CD8-positive, alpha-beta memory T cell (primary cell): ENCODE measurements around the gene KCTD18. TPM values are rescaled to one million over a fixed set of nuclear protein-coding genes. Genes with fewer than 3 reads are reported as not detected.

Experiments
- CTCF ChIA-PET: fragments of 350-600 bp; sonication (Branson Sonifier 250); formaldehyde crosslinking; loops from one replicate; lab custom pipeline; 2021; ENCODE audit warnings: antibody characterized with exemption; lab: Charles Lee
- POLR2A ChIA-PET: fragments of 350-600 bp; sonication (Branson Sonifier 250); formaldehyde crosslinking; loops from one replicate; lab custom pipeline; 2021; ENCODE audit warnings: antibody characterized with exemption; lab: Charles Lee
- DNase-seq, 5 donors: peaks; one replicate each; pipeline versions ENCODE4 v3.0.0 to v3.0.0-alpha.2; 2020 to 2022; ENCODE audit warnings: mixed read lengths in 1 of 5
- H3K27ac ChIP-seq: one replicate; pipeline ENCODE4 v1.7.0; 2013; ENCODE audit warnings: low read depth, mild to moderate bottlenecking, low read length, moderate library complexity
- H3K27me3 ChIP-seq: 2 replicates; pipeline ENCODE4 v1.7.0; 2013; ENCODE audit warnings: low read length, mild to moderate bottlenecking; ENCODE audit not compliant: insufficient read depth, poor library complexity, severe bottlenecking
- H3K36me3 ChIP-seq: 2 replicates; pipeline ENCODE4 v1.7.0; 2013; ENCODE audit warnings: mild to moderate bottlenecking, low read length, moderate library complexity; ENCODE audit not compliant: insufficient read depth
- H3K4me1 ChIP-seq: 2 replicates; pipeline ENCODE4 v1.7.0; 2013; ENCODE audit warnings: mild to moderate bottlenecking, low read length, moderate library complexity; ENCODE audit not compliant: insufficient read depth
- H3K4me3 ChIP-seq: 2 replicates; pipeline ENCODE4 v1.7.0; 2013; ENCODE audit warnings: mild to moderate bottlenecking, low read length
- H3K9me3 ChIP-seq: 2 replicates; pipeline ENCODE4 v1.7.0; 2013; ENCODE audit warnings: mild to moderate bottlenecking, low read length
- H3K27ac Mint-ChIP-seq, 8 donors: one replicate each; pipeline ENCODE4 v1.8.0; 2020 to 2021; ENCODE audit warnings: mixed read lengths in 8 of 8, mild to moderate bottlenecking in 6 of 8, inconsistent platforms in 3 of 8, moderate library complexity in 3 of 8
- H3K27me3 Mint-ChIP-seq, 2 donors: one replicate each; pipeline ENCODE4 v1.8.0; 2020 to 2021; ENCODE audit warnings: mixed read lengths in 2 of 2, mild to moderate bottlenecking in 1 of 2, moderate library complexity in 1 of 2
- H3K36me3 Mint-ChIP-seq, 3 donors: one replicate each; pipeline ENCODE4 v1.8.0; 2020 to 2021; ENCODE audit warnings: mixed read lengths in 3 of 3, inconsistent platforms in 1 of 3, mild to moderate bottlenecking in 1 of 3
- H3K4me1 Mint-ChIP-seq, 3 donors: one replicate each; pipeline ENCODE4 v1.8.0; 2020 to 2021; ENCODE audit warnings: mixed read lengths in 3 of 3, inconsistent platforms in 1 of 3, mild to moderate bottlenecking in 1 of 3
- H3K4me3 Mint-ChIP-seq, 7 donors: one replicate each; pipeline ENCODE4 v1.8.0; 2020 to 2021; ENCODE audit warnings: mixed read lengths in 7 of 7, mild to moderate bottlenecking in 6 of 7, moderate library complexity in 4 of 7, inconsistent platforms in 2 of 7
- H3K9me3 Mint-ChIP-seq, 5 donors: one replicate each; pipeline ENCODE4 v1.8.0; 2020 to 2022; ENCODE audit warnings: mixed read lengths in 5 of 5, mild to moderate bottlenecking in 3 of 5, moderate library complexity in 2 of 5, inconsistent platforms in 1 of 5
- polyA plus RNA-seq: library from polyadenylated mRNA; unstranded; fragments of 300-500 nt; fragmentation: Illumina TruSeq; gene quantifications from one replicate; pipeline ENCODE4 v1.2.3, GENCODE V29; 2021
- total RNA-seq, 2 experiments: library from RNA; stranded (reverse); gene quantifications; one replicate each; pipeline ENCODE4 v1.2.3, GENCODE V29; 2021

Gene KCTD18
- total and polyA plus RNA-seq, 3 experiments from 2014 or later = 14.5 to 15.3 (median 14.7) TPM

DNA sequence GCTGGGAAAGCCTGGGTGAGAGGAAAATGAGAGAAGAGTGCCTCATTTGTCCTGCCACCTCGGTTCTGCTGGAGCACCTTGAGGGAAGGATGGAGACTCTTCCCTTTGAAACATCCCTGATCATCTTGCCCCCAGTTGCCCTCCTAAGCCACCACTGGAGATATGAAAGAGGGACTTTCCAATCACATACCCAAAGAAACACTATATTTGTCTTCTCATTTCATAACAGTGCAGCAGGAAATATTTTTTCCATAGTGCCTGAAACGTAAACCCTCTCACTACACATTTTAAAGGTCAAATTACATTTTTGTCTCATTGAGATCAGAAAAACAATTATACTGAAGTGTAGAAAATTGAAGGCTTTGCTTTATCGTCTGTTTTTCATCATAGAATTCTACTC lies 63.3 kb downstream of the KCTD18 start:
- Histone ChIP-seq H3K27me3 (no peaks in the 10 kb centered on the region), H3K27ac (no peak overlapping the region), H3K36me3 (no peaks in the 10 kb centered on the region), H3K4me3 (no peak overlapping the region), H3K9me3 (no peaks in the 10 kb centered on the region), H3K4me1 (no peaks in the 10 kb centered on the region)
- H3K27me3 Mint-ChIP-seq = no peaks in the 10 kb centered on the region
- CTCF ChIA-PET = no interaction called here
- H3K9me3 Mint-ChIP-seq = no peaks in the 10 kb centered on the region
- H3K4me3 Mint-ChIP-seq = no peak overlapping the region
- no peak overlapping the region for H3K27ac Mint-ChIP-seq
- no peaks in the 10 kb centered on the region for H3K4me1 Mint-ChIP-seq
- POLR2A ChIA-PET = no interaction called here
- no peak for DNase-seq
- H3K36me3 Mint-ChIP-seq = peaks cover 0 to 6% (median 5%) of the 10 kb centered on the region in 3 donors

DNA sequence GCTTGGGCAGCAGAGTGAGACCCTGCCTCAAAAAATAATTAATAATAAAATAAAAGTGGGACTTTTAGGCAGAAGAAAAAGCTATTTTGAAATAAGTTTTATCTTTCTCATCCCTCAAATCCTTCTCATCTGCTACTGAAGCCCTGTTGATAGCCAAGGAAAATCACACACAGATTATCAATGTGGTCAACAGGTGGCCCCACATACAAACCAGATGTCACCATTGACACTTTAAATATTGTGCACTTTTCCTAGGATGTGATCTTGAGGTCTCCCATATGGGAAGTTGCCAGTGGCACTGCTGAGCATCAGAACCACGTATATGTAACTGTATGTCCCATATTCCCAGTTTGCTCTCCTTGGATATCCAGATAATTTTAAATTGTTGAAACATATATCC lies 64.6 kb downstream of the KCTD18 start:
- no peak overlapping the region for H3K27ac Mint-ChIP-seq
- Histone ChIP-seq H3K4me1 (no peaks in the 10 kb centered on the region), H3K27ac (no peak overlapping the region), H3K27me3 (no peaks in the 10 kb centered on the region), H3K4me3 (no peak overlapping the region), H3K36me3 (no peaks in the 10 kb centered on the region), H3K9me3 (no peaks in the 10 kb centered on the region)
- DNase-seq = no peak
- H3K9me3 Mint-ChIP-seq = no peaks in the 10 kb centered on the region
- H3K27me3 Mint-ChIP-seq = no peaks in the 10 kb centered on the region
- peaks cover 0 to 5% (median 3%) of the 10 kb centered on the region in 3 donors for H3K36me3 Mint-ChIP-seq
- H3K4me3 Mint-ChIP-seq = no peak overlapping the region
- H3K4me1 Mint-ChIP-seq = no peaks in the 10 kb centered on the region
- ChIA-PET POLR2A (no interaction called here), CTCF (interaction anchor here (1.9 kb wide), 1 partner anchor 25 kb away, joined by 5 read pairs; no protein-coding TSS in a partner anchor)

- CTCF ChIA-PET = interaction anchor here (1.9 kb wide), 1 partner anchor 26 kb away, joined by 5 read pairs; no protein-coding TSS in a partner anchor
- H3K4me3 ChIP-seq = no peak overlapping the region
- Mint-ChIP-seq H3K27me3 (no peaks in the 10 kb centered on the region), H3K27ac (peak overlapping the region in 1 of 8 donors; percentile 15), H3K36me3 (peaks cover 0 to 9% (median 3%) of the 10 kb centered on the region in 3 donors), H3K4me1 (no peaks in the 10 kb centered on the region), H3K4me3 (no peak overlapping the region), H3K9me3 (no peaks in the 10 kb centered on the region)
- H3K9me3 ChIP-seq = no peaks in the 10 kb centered on the region
- no peaks in the 10 kb centered on the region for H3K4me1 ChIP-seq
- no peaks in the 10 kb centered on the region for H3K36me3 ChIP-seq
- POLR2A ChIA-PET = no interaction called here
- DNase-seq = no peak
- no peak overlapping the region for H3K27ac ChIP-seq
- H3K27me3 ChIP-seq = no peaks in the 10 kb centered on the region
These were observed 65.3 kb downstream of the KCTD18 start for GRCh38 chr2:200444530-200444929.

DNA sequence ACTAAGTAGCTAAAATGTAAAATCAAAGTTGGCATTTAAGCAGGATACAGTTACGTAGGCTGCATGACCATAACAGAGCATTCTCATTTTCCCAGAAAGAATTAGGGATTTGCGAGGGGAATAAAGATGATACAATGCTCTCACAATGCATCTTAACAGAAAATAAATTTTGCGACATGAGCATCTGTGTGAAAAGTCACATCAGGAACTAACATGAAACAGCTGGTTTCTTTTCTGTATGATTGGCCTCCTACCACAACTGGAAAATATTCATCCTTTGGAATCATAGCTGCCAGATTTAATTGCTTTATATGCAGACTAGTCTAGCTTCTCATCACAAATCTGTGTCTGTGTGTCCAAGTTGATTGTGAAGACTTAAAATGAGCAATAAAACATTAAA lies 66.0 kb downstream of the KCTD18 start:
- Histone ChIP-seq H3K27me3 (no peaks in the 10 kb centered on the region), H3K36me3 (no peaks in the 10 kb centered on the region), H3K4me3 (no peak overlapping the region), H3K4me1 (no peaks in the 10 kb centered on the region), H3K9me3 (no peaks in the 10 kb centered on the region), H3K27ac (no peak overlapping the region)
- H3K27me3 Mint-ChIP-seq = no peaks in the 10 kb centered on the region
- H3K4me1 Mint-ChIP-seq = no peaks in the 10 kb centered on the region
- H3K4me3 Mint-ChIP-seq = no peak overlapping the region
- no peak overlapping the region for H3K27ac Mint-ChIP-seq
- no peaks in the 10 kb centered on the region for H3K9me3 Mint-ChIP-seq
- DNase-seq = no peak
- ChIA-PET CTCF (interaction anchor here (1.9 kb wide), 1 partner anchor 26 kb away, joined by 5 read pairs; no protein-coding TSS in a partner anchor), POLR2A (no interaction called here)
- H3K36me3 Mint-ChIP-seq = peaks cover 0 to 9% (median 3%) of the 10 kb centered on the region in 3 donors

DNA sequence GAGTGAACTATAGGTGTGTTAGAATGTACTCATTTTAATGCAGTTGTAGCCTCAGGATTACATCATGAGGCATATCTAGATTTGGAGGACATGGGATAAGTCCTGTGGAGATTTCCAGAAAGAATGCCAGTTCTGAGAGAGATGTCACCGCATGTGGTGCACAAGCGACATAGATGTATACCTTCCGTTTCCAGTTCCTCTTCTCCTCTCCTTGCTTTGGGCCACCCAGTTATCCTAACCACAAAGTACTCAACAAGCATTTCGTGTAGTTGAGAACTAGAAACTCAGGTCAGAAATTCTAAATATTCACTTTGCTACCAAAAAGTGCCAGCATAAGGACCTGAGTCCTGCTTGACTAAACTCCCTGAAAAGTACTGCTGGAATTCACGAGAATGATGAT lies 66.5 kb downstream of the KCTD18 start:
- no peaks in the 10 kb centered on the region for H3K36me3 ChIP-seq
- ChIA-PET POLR2A (no interaction called here), CTCF (interaction anchor here (1.9 kb wide), 1 partner anchor 27 kb away, joined by 5 read pairs; no protein-coding TSS in a partner anchor)
- H3K9me3 ChIP-seq = no peaks in the 10 kb centered on the region
- Mint-ChIP-seq H3K27me3 (no peaks in the 10 kb centered on the region), H3K36me3 (peaks cover 0 to 9% (median 2%) of the 10 kb centered on the region in 3 donors), H3K27ac (no peak overlapping the region), H3K4me1 (no peaks in the 10 kb centered on the region), H3K9me3 (no peaks in the 10 kb centered on the region), H3K4me3 (no peak overlapping the region)
- H3K27me3 ChIP-seq = no peaks in the 10 kb centered on the region
- H3K4me3 ChIP-seq = no peak overlapping the region
- DNase-seq = no peak
- H3K4me1 ChIP-seq = no peaks in the 10 kb centered on the region
- no peak overlapping the region for H3K27ac ChIP-seq

- Mint-ChIP-seq H3K4me1 (no peaks in the 10 kb centered on the region), H3K36me3 (peaks cover 0 to 9% (median 2%) of the 10 kb centered on the region in 3 donors), H3K4me3 (no peak overlapping the region), H3K27me3 (no peaks in the 10 kb centered on the region), H3K27ac (no peak overlapping the region), H3K9me3 (no peaks in the 10 kb centered on the region)
- POLR2A ChIA-PET = no interaction called here
- H3K27ac ChIP-seq = no peak overlapping the region
- no peaks in the 10 kb centered on the region for H3K36me3 ChIP-seq
- CTCF ChIA-PET = interaction anchor here (0.6 to 0.7 kb wide), 2 partner anchors 137 to 406 kb away, joined by 3 read pairs; no protein-coding TSS in a partner anchor
- no peaks in the 10 kb centered on the region for H3K9me3 ChIP-seq
- DNase-seq = no peak
- no peak overlapping the region for H3K4me3 ChIP-seq
- no peaks in the 10 kb centered on the region for H3K27me3 ChIP-seq
- H3K4me1 ChIP-seq = no peaks in the 10 kb centered on the region
These were observed 67.4 kb downstream of the KCTD18 start for GRCh38 chr2:200442471-200442870.

- Mint-ChIP-seq H3K9me3 (no peaks in the 10 kb centered on the region), H3K27me3 (no peaks in the 10 kb centered on the region), H3K4me3 (no peak overlapping the region), H3K36me3 (peaks cover 0 to 16% (median 2%) of the 10 kb centered on the region in 3 donors), H3K27ac (no peak overlapping the region), H3K4me1 (no peaks in the 10 kb centered on the region)
- no peak for DNase-seq
- Histone ChIP-seq H3K27ac (no peak overlapping the region), H3K9me3 (no peaks in the 10 kb centered on the region), H3K36me3 (no peaks in the 10 kb centered on the region), H3K4me3 (no peak overlapping the region), H3K27me3 (no peaks in the 10 kb centered on the region), H3K4me1 (no peaks in the 10 kb centered on the region)
- ChIA-PET POLR2A (no interaction called here), CTCF (interaction anchor here (1.3 kb wide), 1 partner anchor 28 kb away, joined by 3 read pairs; no protein-coding TSS in a partner anchor)
These were observed 69.9 kb downstream of the KCTD18 start for GRCh38 chr2:200439981-200440380.
